ENCODE results near the gene APOL3. TPM values are rescaled to one million over a fixed set of nuclear protein-coding genes. Genes with fewer than 3 reads are reported as not detected.

Gene APOL3
- total RNA-seq, 1 experiment from 2014 or later, result 0.44 TPM

DNA sequence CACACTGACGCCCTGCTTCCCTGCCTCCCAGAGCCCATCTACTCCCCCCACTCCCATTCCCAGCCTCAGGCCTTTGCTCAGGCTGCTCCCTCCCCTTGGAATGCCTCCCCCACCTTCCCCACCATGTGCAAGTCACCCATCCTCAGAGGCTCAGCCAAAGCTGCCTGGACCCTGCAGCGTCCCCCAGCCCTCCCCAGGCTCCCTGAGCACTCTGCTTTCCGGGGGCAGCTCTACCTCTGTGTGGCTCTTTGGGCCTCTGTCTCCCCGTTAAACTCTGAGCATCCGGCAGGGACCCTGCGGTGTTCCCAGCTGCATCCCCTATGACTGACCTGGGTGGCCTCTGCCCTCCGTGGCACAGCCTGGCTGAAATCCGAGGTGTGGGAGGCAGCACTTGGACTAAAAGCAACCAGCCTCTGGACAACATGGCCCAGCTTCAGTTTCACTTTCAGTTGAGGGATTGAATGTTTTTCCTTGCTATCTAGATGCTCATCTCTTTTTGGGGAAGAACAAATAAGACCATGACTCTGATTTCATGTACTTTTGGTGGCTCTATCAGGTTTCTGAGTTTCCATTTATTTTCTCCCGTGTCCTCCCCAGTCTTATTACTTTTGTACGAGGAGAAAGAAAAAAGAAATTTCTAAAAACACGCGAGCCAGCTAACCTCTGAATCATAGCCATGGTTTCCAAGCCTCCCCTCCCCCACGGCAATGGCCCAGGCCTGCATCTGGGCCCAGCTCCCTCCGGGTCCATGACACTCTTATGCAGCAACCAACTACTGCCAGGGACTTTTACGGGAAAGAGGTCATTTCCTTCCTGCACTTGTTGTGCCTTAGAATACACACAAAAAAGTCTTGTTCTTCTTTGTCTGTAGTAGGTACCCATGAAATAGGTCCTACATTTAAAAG, 3.8 kb downstream of the APOL3 start:
- H3K4me1 Mint-ChIP-seq (ENCODE audit: insufficient read depth, unreplicated experiment), result peaks cover 31% of the 10 kb centered on the region
- CTCF ChIA-PET, result interaction anchor here (0.6 to 2.3 kb wide), 8 partner anchors 12 to 323 kb away, joined by 3 to 10 read pairs (median 3); partner anchors contain the start of gene APOL2
- BruUV-seq (replicated peaks), result no TSS peak
- H3K27ac Mint-ChIP-seq (ENCODE audit: low read depth, unreplicated experiment), result peak overlapping the region; percentile 98
- no peaks in the 10 kb centered on the region for H3K27me3 Mint-ChIP-seq (ENCODE audit: insufficient read depth, unreplicated experiment)
- H3K4me3 Mint-ChIP-seq (ENCODE audit: unreplicated experiment), result peak overlapping the region; percentile 64
- POLR2A ChIA-PET, result interaction anchor here (0.5 to 1.4 kb wide), 7 partner anchors 11 to 757 kb away, joined by 3 to 6 read pairs (median 3); partner anchors contain the start of genes APOL2 and APOL6
- DNase-seq (ENCODE audit: unreplicated experiment), result peak; percentile 78
- no peaks in the 10 kb centered on the region for H3K9me3 Mint-ChIP-seq (ENCODE audit: unreplicated experiment)
- H3K36me3 Mint-ChIP-seq (ENCODE audit: insufficient read depth, unreplicated experiment), result no peaks in the 10 kb centered on the region
- no peak for TF ChIP-seq CTCF (IDR thresholded peaks at IDR 0.05; ENCODE audit: unreplicated experiment)
- intact Hi-C loops (cut with micrococcal nuclease), result no loop called here

DNA sequence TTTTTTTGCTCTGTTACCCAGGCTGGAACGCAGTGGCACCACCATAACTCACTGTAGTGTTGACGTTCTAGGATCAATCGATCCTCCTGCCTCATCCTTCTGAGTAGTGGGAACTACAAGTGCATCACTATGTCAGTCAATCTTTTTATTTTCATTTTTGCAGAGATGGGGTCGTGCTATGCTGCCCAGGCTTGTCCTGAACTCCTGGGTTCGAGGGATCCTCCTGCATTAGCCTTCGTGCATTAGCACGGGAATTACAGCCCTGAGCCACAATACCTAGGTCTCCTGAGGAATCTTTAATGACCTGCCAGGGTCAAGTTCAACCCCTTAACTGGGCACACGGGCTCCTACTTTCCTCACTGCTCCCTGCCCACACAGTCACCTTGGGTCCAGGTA, 4.4 kb downstream of the APOL3 start:
- Mint-ChIP-seq H3K27ac (ENCODE audit: low read depth, unreplicated experiment) (peak overlapping the region; percentile 98), H3K9me3 (ENCODE audit: unreplicated experiment) (no peaks in the 10 kb centered on the region), H3K36me3 (ENCODE audit: insufficient read depth, unreplicated experiment) (no peaks in the 10 kb centered on the region), H3K4me3 (ENCODE audit: unreplicated experiment) (peak overlapping the region; percentile 64), H3K4me1 (ENCODE audit: insufficient read depth, unreplicated experiment) (peaks cover 37% of the 10 kb centered on the region), H3K27me3 (ENCODE audit: insufficient read depth, unreplicated experiment) (no peaks in the 10 kb centered on the region)
- BruUV-seq (replicated peaks), result no TSS peak
- DNase-seq (ENCODE audit: unreplicated experiment), result no peak
- TF ChIP-seq CTCF (IDR thresholded peaks at IDR 0.05; ENCODE audit: unreplicated experiment), result no peak
- ChIA-PET CTCF (interaction anchor here (0.6 to 2.3 kb wide), 8 partner anchors 11 to 186 kb away, joined by 3 to 10 read pairs (median 4); partner anchors contain the start of gene APOL2), POLR2A (interaction anchor here (0.7 to 1.4 kb wide), 2 partner anchors 83 to 85 kb away, joined by 3 to 6 read pairs; partner anchors contain the start of gene APOL2)
- intact Hi-C loops (cut with micrococcal nuclease), result no loop called here

- no peak for TF ChIP-seq CTCF (IDR thresholded peaks at IDR 0.05; ENCODE audit: unreplicated experiment)
- Mint-ChIP-seq H3K27ac (ENCODE audit: low read depth, unreplicated experiment) (no peak overlapping the region), H3K4me1 (ENCODE audit: insufficient read depth, unreplicated experiment) (peaks cover 38% of the 10 kb centered on the region), H3K4me3 (ENCODE audit: unreplicated experiment) (no peak overlapping the region), H3K9me3 (ENCODE audit: unreplicated experiment) (no peaks in the 10 kb centered on the region), H3K36me3 (ENCODE audit: insufficient read depth, unreplicated experiment) (no peaks in the 10 kb centered on the region), H3K27me3 (ENCODE audit: insufficient read depth, unreplicated experiment) (no peaks in the 10 kb centered on the region)
- ChIA-PET CTCF (interaction anchor here (0.6 to 2.3 kb wide), 4 partner anchors 25 to 186 kb away, joined by 4 to 10 read pairs (median 4); partner anchors contain the start of gene APOL2), POLR2A (no interaction called here)
- BruUV-seq (replicated peaks), result no TSS peak
- DNase-seq (ENCODE audit: unreplicated experiment), result no peak
- intact Hi-C loops (cut with micrococcal nuclease), result no loop called here
These were observed 4.9 kb downstream of the APOL3 start for GRCh38 chr22:36155702-36156101.

DNA sequence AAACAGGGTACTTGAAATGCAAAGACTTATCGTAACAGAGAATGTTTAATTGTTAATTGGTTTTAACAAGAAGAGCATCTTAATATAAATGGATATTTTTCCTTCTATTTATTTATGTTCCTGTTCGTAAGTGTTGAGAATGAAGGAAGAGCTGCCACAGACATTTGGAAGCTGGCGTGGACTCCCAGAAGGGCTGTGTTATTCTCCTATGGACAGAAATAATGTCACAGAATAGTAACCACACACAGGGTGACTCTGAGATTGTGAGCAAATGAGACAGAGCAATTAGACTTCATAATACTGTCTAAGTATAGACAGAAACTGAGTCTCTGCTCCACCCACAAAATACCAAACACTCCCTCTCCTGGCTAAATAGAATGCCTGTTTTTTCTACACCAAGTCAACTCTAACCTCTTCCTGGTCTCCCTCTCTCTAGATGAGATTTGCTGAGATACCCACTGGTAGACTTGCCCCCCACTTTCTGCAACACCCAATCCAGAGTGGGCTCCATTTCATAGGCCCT, 6.1 kb downstream of the APOL3 start:
- Mint-ChIP-seq H3K9me3 (ENCODE audit: unreplicated experiment) (no peaks in the 10 kb centered on the region), H3K4me1 (ENCODE audit: insufficient read depth, unreplicated experiment) (peaks cover 37% of the 10 kb centered on the region), H3K36me3 (ENCODE audit: insufficient read depth, unreplicated experiment) (no peaks in the 10 kb centered on the region), H3K27ac (ENCODE audit: low read depth, unreplicated experiment) (peak overlapping the region; percentile 40), H3K27me3 (ENCODE audit: insufficient read depth, unreplicated experiment) (no peaks in the 10 kb centered on the region), H3K4me3 (ENCODE audit: unreplicated experiment) (no peak overlapping the region)
- intact Hi-C loops (cut with micrococcal nuclease), result no loop called here
- no peak for TF ChIP-seq CTCF (IDR thresholded peaks at IDR 0.05; ENCODE audit: unreplicated experiment)
- no TSS peak for BruUV-seq (replicated peaks)
- no peak for DNase-seq (ENCODE audit: unreplicated experiment)
- ChIA-PET POLR2A (no interaction called here), CTCF (interaction anchor here (1.6 to 2.3 kb wide), 2 partner anchors 67 to 85 kb away, joined by 5 to 10 read pairs; partner anchors contain the start of gene APOL2)

Measured in MCF 10A (cell line).